AG09319 (cell line): ENCODE results near the gene NSUN6.

Experiments
- DNase-seq: peaks from one replicate; pipeline ENCODE4 v3.0.0-alpha.2; 2010; ENCODE audit warnings: low read depth; ENCODE audit errors: extremely low read depth
- CTCF ChIP-seq: IDR thresholded peaks from 2 replicates; pipeline ENCODE4 v1.5.1; 2011; ENCODE audit warnings: low read depth, mild to moderate bottlenecking, inconsistent platforms, low read length, moderate library complexity

NSUN6 gene

GRCh38 chr10:18659819-18660535 is 8.6 kb upstream of the NSUN6 start:
- TF ChIP-seq CTCF = no peak
- DNase-seq = no peak

GRCh38 chr10:18659125-18659818 is 7.9 kb upstream of the NSUN6 start, which contains the start of gene ARL5B:
ARL5B (plus strand) TSS chr10:18659431; CDS start chr10:18659638, 207 bp downstream.
- peak; percentile 99 for DNase-seq
- TF ChIP-seq CTCF = no peak

GRCh38 chr10:18658271-18659124 is 7.1 kb upstream of the NSUN6 start:
- no peak for DNase-seq

GRCh38 chr10:18656724-18657123 is 5.3 kb upstream of the NSUN6 start:
- no peak for TF ChIP-seq CTCF
- DNase-seq = no peak

More at GRCh38 chr10:18658271-18659124, 7.1 kb upstream of the NSUN6 start:
- no peak for TF ChIP-seq CTCF

- TF ChIP-seq CTCF = no peak
- no peak for DNase-seq
Observed at GRCh38 chr10:18653112-18653511, 1.7 kb upstream of the NSUN6 start.

GRCh38 chr10:18650404-18650997 is 886 bp downstream of the NSUN6 start:
- no peak for DNase-seq
- TF ChIP-seq CTCF = no peak
